GM18907 (cell line): ENCODE results near the gene CNTFR.

ENCODE experiments used
- ATAC-seq: cut with Tn5 transposase; IDR thresholded peaks from one replicate; pipeline ENCODE4 v1.9.1; 2021; ENCODE audit warnings: mild to moderate bottlenecking, moderate library complexity; ENCODE audit not compliant: unreplicated experiment

The CNTFR gene

GRCh38 chr9:34572628-34573027 lies 16.9 kb downstream of the CNTFR start:
- no peak for ATAC-seq

GRCh38 chr9:34572092-34572491 lies 17.4 kb downstream of the CNTFR start:
- ATAC-seq: no peak

- ATAC-seq: no peak
Observed at GRCh38 chr9:34571481-34571810, 18.1 kb downstream of the CNTFR start.

- no peak for ATAC-seq
Observed at GRCh38 chr9:34570809-34571480, 18.6 kb downstream of the CNTFR start.

GRCh38 chr9:34570376-34570775 lies 19.1 kb downstream of the CNTFR start:
- no peak for ATAC-seq

- ATAC-seq: no peak
Observed at GRCh38 chr9:34568774-34569173, 20.8 kb downstream of the CNTFR start.

GRCh38 chr9:34568133-34568532 lies 21.4 kb downstream of the CNTFR start:
- no peak for ATAC-seq

- no peak for ATAC-seq
Observed at GRCh38 chr9:34566972-34567371, 22.6 kb downstream of the CNTFR start.

GRCh38 chr9:34566322-34566721 lies 23.2 kb downstream of the CNTFR start:
- no peak for ATAC-seq

- ATAC-seq: no peak
Observed at GRCh38 chr9:34565856-34566255, 23.7 kb downstream of the CNTFR start.

GRCh38 chr9:34564617-34565016 lies 24.9 kb downstream of the CNTFR start:
- no peak for ATAC-seq

- no peak for ATAC-seq
Observed at GRCh38 chr9:34563262-34563661, 26.3 kb downstream of the CNTFR start.

GRCh38 chr9:34562135-34562745 lies 27.3 kb downstream of the CNTFR start:
- ATAC-seq: no peak

GRCh38 chr9:34560599-34561214 lies 28.8 kb downstream of the CNTFR start:
- ATAC-seq: no peak

GRCh38 chr9:34559624-34560455 lies 29.7 kb downstream of the CNTFR start:
- ATAC-seq: no peak

GRCh38 chr9:34558919-34559623 lies 30.5 kb downstream of the CNTFR start:
- ATAC-seq: no peak

GRCh38 chr9:34558364-34558763 lies 31.2 kb downstream of the CNTFR start:
- ATAC-seq: no peak

GRCh38 chr9:34557426-34558321 lies 31.9 kb downstream of the CNTFR start:
- no peak for ATAC-seq

- no peak for ATAC-seq
Observed at GRCh38 chr9:34556949-34557348, 32.6 kb downstream of the CNTFR start.

- ATAC-seq: no peak
Observed at GRCh38 chr9:34555936-34556525, 33.5 kb downstream of the CNTFR start.
